A673 (cell line): ENCODE results near the gene SEBOX. TPM values are rescaled to one million over a fixed set of nuclear protein-coding genes. Genes with fewer than 3 reads are reported as not detected.

ENCODE experiments used
- BruUV-seq: library from RNA; stranded (reverse); fragments of 400-500 nt; replicated peaks from 2 replicates; lab custom pipeline; 2021; lab: Mats Ljungman, UMichigan
- CTCF ChIA-PET: fragments of 300-600 bp; sonication (Branson Sonifier 250); formaldehyde crosslinking; loops from one replicate; lab custom pipeline; 2022; ENCODE audit warnings: antibody characterized with exemption; lab: Charles Lee
- POLR2A ChIA-PET: fragments of 300-600 bp; sonication (Branson Sonifier 250); formaldehyde crosslinking; loops from one replicate; lab custom pipeline; 2022; ENCODE audit warnings: antibody characterized with exemption; ENCODE audit not compliant: low non-redundant PET; lab: Charles Lee
- DNase-seq: peaks from one replicate; pipeline ENCODE4 v3.0.0-alpha.2; 2015; ENCODE audit warnings: low spot score
- H3K27ac ChIP-seq: fragments of 200-600 bp; sonication (generic); 2 replicates; pipeline ENCODE4 v1.5.1; 2016; ENCODE audit warnings: mixed run types, low read depth, mild to moderate bottlenecking, mixed read lengths, antibody characterized with exemption, low read length; ENCODE audit not compliant: poor library complexity, severe bottlenecking
- H3K27me3 ChIP-seq: fragments of 200-600 bp; sonication (generic); replicated peaks from 2 replicates; pipeline ENCODE4 v1.6.1; 2017; ENCODE audit warnings: mixed run types, low read depth, mild to moderate bottlenecking, mixed read lengths, antibody characterized with exemption, low read length; ENCODE audit not compliant: insufficient read depth, poor library complexity
- H3K36me3 ChIP-seq: fragments of 200-600 bp; sonication (generic); 2 replicates; pipeline ENCODE4 v1.6.1; 2016; ENCODE audit warnings: mixed run types, mild to moderate bottlenecking, mixed read lengths, antibody characterized with exemption, low read length; ENCODE audit not compliant: insufficient read depth, poor library complexity, severe bottlenecking
- H3K4me1 ChIP-seq: fragments of 200-600 bp; sonication (generic); 2 replicates; pipeline ENCODE4 v1.6.1; 2017; ENCODE audit warnings: mixed run types, mild to moderate bottlenecking, mixed read lengths, antibody characterized with exemption, low read length; ENCODE audit not compliant: insufficient read depth, poor library complexity, severe bottlenecking
- H3K4me3 ChIP-seq: fragments of 200-600 bp; sonication (generic); 2 replicates; pipeline ENCODE4 v1.5.1; 2016; ENCODE audit warnings: low read depth, mixed run types, mild to moderate bottlenecking, mixed read lengths, low read length; ENCODE audit not compliant: poor library complexity, severe bottlenecking
- H3K9me3 ChIP-seq: fragments of 200-600 bp; sonication (generic); 2 replicates; pipeline ENCODE4 v1.6.1; 2016; ENCODE audit warnings: mixed run types, low read depth, mild to moderate bottlenecking, mixed read lengths, antibody characterized with exemption, low read length; ENCODE audit not compliant: poor library complexity, severe bottlenecking
- CTCF ChIP-seq: fragments of 300-800, 200-600 bp; sonication (generic); conservative IDR thresholded peaks from 2 replicates; pipeline ENCODE4 v1.5.1; 2017; ENCODE audit warnings: low read depth, mild to moderate bottlenecking, antibody characterized with exemption, low read length, moderate library complexity, mixed read lengths
- EZH2 ChIP-seq: fragments of 200-600 bp; sonication (generic); IDR thresholded peaks from 2 replicates; pipeline ENCODE4 v1.6.1; 2017; ENCODE audit warnings: borderline replicate concordance, low read depth, mild to moderate bottlenecking, mixed read lengths, antibody characterized with exemption, low read length; ENCODE audit not compliant: poor library complexity, severe bottlenecking
- intact Hi-C: fragments of 100-400 bp; cut with micrococcal nuclease; formaldehyde crosslinking; loops from one replicate; pipeline ENCODE4 v1.10.0; 2022; ENCODE audit not compliant: unreplicated experiment
- total RNA-seq: library from RNA; stranded (reverse); gene quantifications from 2 replicates; pipeline ENCODE4 v1.2.3, GENCODE V29; 2021

Gene SEBOX
- total RNA-seq, 1 experiment from 2014 or later = not detected

GRCh38 chr17:28391401-28391800 lies 26.4 kb upstream of the SEBOX start:
- POLR2A ChIA-PET = no interaction called here
- no peak overlapping the region for H3K4me3 ChIP-seq
- DNase-seq = no peak
- H3K4me1 ChIP-seq = no peaks in the 10 kb centered on the region
- no TSS peak for BruUV-seq
- H3K27me3 ChIP-seq = no peaks in the 10 kb centered on the region
- peaks cover 37% of the 10 kb centered on the region for H3K36me3 ChIP-seq
- CTCF ChIA-PET = no interaction called here
- H3K9me3 ChIP-seq = no peaks in the 10 kb centered on the region
- intact Hi-C loops = no loop called here
- TF ChIP-seq CTCF = no peak
- TF ChIP-seq EZH2 = no peak
- H3K27ac ChIP-seq = no peak overlapping the region

- no TSS peak for BruUV-seq
- Histone ChIP-seq H3K9me3 (no peaks in the 10 kb centered on the region), H3K36me3 (peaks cover 35% of the 10 kb centered on the region), H3K4me1 (no peaks in the 10 kb centered on the region), H3K4me3 (no peak overlapping the region), H3K27ac (no peak overlapping the region), H3K27me3 (no peaks in the 10 kb centered on the region)
- CTCF ChIA-PET = no interaction called here
- DNase-seq = no peak
- intact Hi-C loops = no loop called here
- POLR2A ChIA-PET = no interaction called here
- TF ChIP-seq CTCF (no peak), EZH2 (no peak)
These were observed 26.0 kb upstream of the SEBOX start for GRCh38 chr17:28390984-28391383.

- H3K27ac ChIP-seq = no peak overlapping the region
- ChIA-PET POLR2A (no interaction called here), CTCF (no interaction called here)
- TF ChIP-seq CTCF (no peak), EZH2 (no peak)
- H3K27me3 ChIP-seq = no peaks in the 10 kb centered on the region
- no peak for DNase-seq
- BruUV-seq = TSS peak; percentile 17
- H3K9me3 ChIP-seq = no peaks in the 10 kb centered on the region
- H3K4me1 ChIP-seq = no peaks in the 10 kb centered on the region
- no peak overlapping the region for H3K4me3 ChIP-seq
- intact Hi-C loops = no loop called here
- H3K36me3 ChIP-seq = peaks cover 33% of the 10 kb centered on the region
These were observed 25.6 kb upstream of the SEBOX start for GRCh38 chr17:28390563-28390962.
